Measurements from ENCODE around the gene NPY5R. TPM values are rescaled to one million over a fixed set of nuclear protein-coding genes. Genes with fewer than 3 reads are reported as not detected.

The NPY5R gene
- total and polyA plus RNA-seq, 2 of the 13 experiments (the other 11 are each of a cell fraction or from before 2014, with no cell fraction given) = not detected

- no peak for DNase-seq (ENCODE audit: low spot score)
- WGBS (ENCODE audit: low lambda C conversion rate) = 0% methylated on average over 2 of the region's 2 CpGs
- no peaks in the 10 kb centered on the region for H4K20me1 ChIP-seq (ENCODE audit: insufficient read depth, low read length)
- no peaks in the 10 kb centered on the region for H3K79me2 ChIP-seq (ENCODE audit: insufficient read depth, low read length)
- no peaks in the 10 kb centered on the region for H3K4me1 ChIP-seq (ENCODE audit: insufficient read depth, low read length)
- intact Hi-C loops (cut with micrococcal nuclease; ENCODE audit: unreplicated experiment) (no loop called here), in situ Hi-C loops (cut with HindIII; ENCODE audit: extremely low pct_ligation_motif_present, low pct_unique_long_range_greater_than_20kb) (no loop called here)
- H2AFZ ChIP-seq (ENCODE audit: low read length) = no peak overlapping the region
- H3K9me3 ChIP-seq (ENCODE audit: low read length) = no peaks in the 10 kb centered on the region
- no peak for FAIRE-seq
- H3K27ac ChIP-seq (ENCODE audit: extremely low read length, insufficient read depth, low read length) = no peak overlapping the region
- H3K27me3 ChIP-seq (ENCODE audit: control insufficient read depth in 1 of 2, insufficient read depth in 2 of 2, low read length in 2 of 2) = no peaks in the 10 kb centered on the region
- no peaks in the 10 kb centered on the region for H3K36me3 ChIP-seq (replicated peaks in 1 of 2; ENCODE audit: control insufficient read depth in 1 of 2, insufficient read depth in 2 of 2, low read length in 2 of 2)
- ChIA-PET POLR2A (no interaction called here), CTCF (ENCODE audit: low intra/inter-chr PET ratio, low total read pairs) (no interaction called here)
- ATAC-seq = no peak
- H3K4me2 ChIP-seq (ENCODE audit: low read depth, low read length) = no peak overlapping the region
- BruUV-seq (replicated peaks) = no TSS peak
- no peak overlapping the region for H3K4me3 ChIP-seq (replicated peaks in 1 of 3; ENCODE audit: insufficient read depth in 1 of 3, low read depth in 2 of 3, low read length in 3 of 3)
- no peak overlapping the region for H3K9ac ChIP-seq (ENCODE audit: insufficient read depth, low read depth, low read length)
- TF ChIP-seq KLF11 (CRISPR knock-in tag; IDR thresholded peaks at IDR 0.05) = no peak
- no peak for TF ChIP-seq ZBTB39 (CRISPR knock-in tag; IDR thresholded peaks at IDR 0.05)
- TF ChIP-seq ZNF496 (CRISPR knock-in tag; IDR thresholded peaks at IDR 0.05; ENCODE audit: insufficient replicate concordance) = no peak
- TF ChIP-seq ZFP82 (CRISPR knock-in tag; IDR thresholded peaks at IDR 0.05; ENCODE audit: borderline replicate concordance) = no peak
- TF ChIP-seq ZKSCAN5 (CRISPR knock-in tag; IDR thresholded peaks at IDR 0.05) = no peak
- TF ChIP-seq PREB (CRISPR knock-in tag; IDR thresholded peaks at IDR 0.05) = no peak
- no peak for TF ChIP-seq PHF20 (CRISPR knock-in tag; IDR thresholded peaks at IDR 0.05)
- TF ChIP-seq ETS1 (CRISPR knock-in tag; IDR thresholded peaks at IDR 0.05) = no peak
- TF ChIP-seq AFF4 (CRISPR knock-in tag; IDR thresholded peaks at IDR 0.05) = no peak
- no peak for TF ChIP-seq MED8 (CRISPR knock-in tag; IDR thresholded peaks at IDR 0.05; ENCODE audit: insufficient replicate concordance)
- no peak for TF ChIP-seq FIP1L1 (IDR thresholded peaks at IDR 0.05; ENCODE audit: borderline replicate concordance, insufficient read depth, low read depth, low read length)
- no peak for TF ChIP-seq FOXA1 (IDR thresholded peaks at IDR 0.05)
- TF ChIP-seq FOXA1 (CRISPR knock-in tag; IDR thresholded peaks at IDR 0.05) = no peak
- no peak for TF ChIP-seq ZNF30 (CRISPR knock-in tag; IDR thresholded peaks at IDR 0.05)
- TF ChIP-seq PRDM4 (CRISPR knock-in tag; IDR thresholded peaks at IDR 0.05; ENCODE audit: borderline replicate concordance) = no peak
These were observed 48.1 kb downstream of the NPY5R start for GRCh38 chr4:163391756-163392155.
